Loucy (cell line): ENCODE results near the gene FAM47A.

Source experiments
- CTCF ChIP-seq: fragments of 200-600 bp; sonication (generic); conservative IDR thresholded peaks from 2 replicates; pipeline ENCODE4 v1.5.1; 2014; ENCODE audit warnings: mild to moderate bottlenecking, antibody characterized with exemption, low read length
- EZH2phosphoT487 ChIP-seq: fragments of 200-600 bp; IDR thresholded peaks from 2 replicates; pipeline ENCODE4 v1.6.1; 2018; ENCODE audit warnings: antibody characterized with exemption, mild to moderate bottlenecking, moderate library complexity, borderline replicate concordance

- no peak for TF ChIP-seq CTCF
- TF ChIP-seq EZH2phosphoT487: no peak
These were observed at the start of gene FAM47A for GRCh38 chrX:34132028-34132427.
